ENCODE results near the gene CABLES2. TPM values are rescaled to one million over a fixed set of nuclear protein-coding genes. Genes with fewer than 3 reads are reported as not detected.

CABLES2 gene
- total and polyA plus RNA-seq, 10 of the 15 experiments (the other 5 are each of a cell fraction or from before 2014, with no cell fraction given) = 2.2 to 14.9 (median 5.3) TPM

DNA sequence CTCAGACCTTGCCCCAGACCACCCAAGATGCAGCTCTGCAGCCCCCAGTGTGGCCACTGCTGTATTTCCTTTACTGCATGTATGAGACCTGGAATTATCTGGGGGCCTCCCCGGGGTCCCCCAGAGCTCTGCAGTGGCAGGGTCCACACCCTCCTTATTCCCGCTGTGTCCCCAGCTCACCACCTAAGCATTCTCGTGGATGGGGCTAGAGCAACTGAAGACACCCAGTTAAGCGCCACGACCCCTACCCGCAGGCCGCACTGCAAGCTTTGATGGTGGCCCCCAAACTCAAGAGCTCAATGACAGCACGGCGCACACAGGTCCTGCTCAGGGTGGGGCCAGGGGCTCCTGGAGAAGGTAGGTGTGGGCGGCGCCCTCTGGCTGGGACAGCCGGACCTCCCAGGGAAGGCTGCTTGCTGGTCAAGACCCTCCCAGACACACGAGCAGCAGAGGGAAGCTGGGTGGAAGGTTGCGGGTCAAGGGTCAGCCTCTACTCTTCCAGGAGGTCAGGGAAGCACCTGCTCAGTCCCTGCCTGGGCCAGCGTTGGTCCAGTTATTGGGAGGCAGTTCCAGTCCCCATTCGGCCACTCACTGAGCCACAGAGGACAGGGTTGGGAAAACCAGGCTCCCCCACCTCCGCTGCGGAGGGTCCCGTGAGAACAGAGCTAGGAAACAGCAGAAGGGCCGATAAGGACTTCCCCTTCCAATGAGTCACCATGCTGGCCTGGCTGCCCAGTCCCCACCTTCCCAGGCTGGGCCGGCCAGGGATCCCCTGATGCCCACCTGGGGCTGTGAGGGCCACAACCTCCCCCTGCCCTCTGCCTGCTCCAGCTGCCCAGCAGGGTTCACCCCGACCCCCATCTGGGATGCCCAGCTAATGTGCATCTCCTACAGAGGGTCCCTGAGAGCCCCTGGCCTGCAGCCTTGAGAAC lies 42.9 kb downstream of the CABLES2 start:
- no peak overlapping the region for H3K4me2 ChIP-seq (ENCODE audit: control insufficient read depth, insufficient read depth)
- SMC1A ChIA-PET (ENCODE audit: uncharacterized antibody, unreplicated experiment) = no interaction called here
- H3K4me1 ChIP-seq (ENCODE audit: control insufficient read depth, insufficient read depth, low read length) = peaks cover 5% of the 10 kb centered on the region
- H2AFZ ChIP-seq (ENCODE audit: control insufficient read depth, low read depth, low read length) = no peak overlapping the region
- no peaks in the 10 kb centered on the region for H3K36me3 ChIP-seq (ENCODE audit: control insufficient read depth in 2 of 2, insufficient read depth in 2 of 2, low read length in 1 of 2)
- no peak overlapping the region for H3K4me3 ChIP-seq
- H4K20me1 ChIP-seq (ENCODE audit: control insufficient read depth, insufficient read depth) = no peaks in the 10 kb centered on the region
- POLR2A ChIA-PET = no interaction called here
- no peak overlapping the region for H3K9ac ChIP-seq (ENCODE audit: control insufficient read depth, insufficient read depth, low read length)
- DNase-seq (ENCODE audit: low read depth, low spot score) (no peak), FAIRE-seq (no peak), ATAC-seq (no peak)
- in situ Hi-C loops (cut with MboI) = no loop called here
- 72% methylated on average over 21 of the region's 22 CpGs for WGBS (ENCODE audit: insufficient coverage, insufficient replicate concordance, low lambda C conversion rate, missing lambda C conversion rate)
- no peak overlapping the region for H3K27ac ChIP-seq (ENCODE audit: control insufficient read depth, insufficient read depth)
- RAD21 ChIA-PET (ENCODE audit: unreplicated experiment) = no interaction called here
- H3K79me2 ChIP-seq (ENCODE audit: control insufficient read depth, insufficient read depth, low read length) = no peaks in the 10 kb centered on the region
- intact Hi-C loops (cut with micrococcal nuclease; ENCODE audit: unreplicated experiment) = no loop called here
- no TSS peak for BruUV-seq (replicated peaks)
- no peaks in the 10 kb centered on the region for H3K9me3 ChIP-seq (replicated peaks; ENCODE audit: control insufficient read depth, insufficient read depth, low read length)
- H3K27me3 ChIP-seq (replicated peaks in 1 of 2; ENCODE audit: control insufficient read depth in 2 of 2, insufficient read depth in 2 of 2, low read length in 1 of 2) = peaks cover 3 to 14% of the 10 kb centered on the region in 2 experiments
- CTCF ChIA-PET = interaction anchor here (0.7 to 1.6 kb wide), 2 partner anchors 27 to 63 kb away, joined by 3 read pairs; no protein-coding TSS in a partner anchor
- no peak for TF ChIP-seq PAX8 (IDR thresholded peaks at IDR 0.05)
- no peak for TF ChIP-seq ATF7 (IDR thresholded peaks at IDR 0.05; ENCODE audit: low read depth)
- no peak for TF ChIP-seq E4F1 (IDR thresholded peaks at IDR 0.05; ENCODE audit: borderline replicate concordance, partially characterized antibody)
- TF ChIP-seq NFYA (IDR thresholded peaks at IDR 0.05; ENCODE audit: borderline replicate concordance, low read depth, low read length) = no peak
- TF ChIP-seq KDM1A (IDR thresholded peaks at IDR 0.05; ENCODE audit: borderline replicate concordance) = no peak
- TF ChIP-seq ZNF592 (IDR thresholded peaks at IDR 0.05) = no peak
- TF ChIP-seq TAF1 (IDR thresholded peaks at IDR 0.05; ENCODE audit: borderline replicate concordance, low read depth, low read length) = no peak
- TF ChIP-seq NRF1 (conservative IDR thresholded peaks at IDR 0.05; ENCODE audit: low read depth, low read length) = no peak
- TF ChIP-seq CUX1 (IDR thresholded peaks at IDR 0.05; ENCODE audit: insufficient replicate concordance, low read depth, low read length) = no peak
